ENCODE results near the gene USP32. TPM values are rescaled to one million over a fixed set of nuclear protein-coding genes. Genes with fewer than 3 reads are reported as not detected.

Gene USP32
- total RNA-seq, 1 donor from 2014 or later, result 39.1 TPM

- no peak for TF ChIP-seq CTCF (conservative IDR thresholded peaks at IDR 0.05)
- H3K36me3 Mint-ChIP-seq, result peaks cover 14% of the 10 kb centered on the region
- no peak for DNase-seq (ENCODE audit: extremely low spot score, unreplicated experiment)
- H3K4me1 Mint-ChIP-seq (ENCODE audit: unreplicated experiment), result peaks cover 4% of the 10 kb centered on the region
- no peaks in the 10 kb centered on the region for H3K9me3 Mint-ChIP-seq
- no peak overlapping the region for H3K4me3 Mint-ChIP-seq
- H3K27me3 Mint-ChIP-seq, result no peaks in the 10 kb centered on the region
- H3K27ac Mint-ChIP-seq, result no peak overlapping the region
Observed at GRCh38 chr17:60296177-60296576, 95.8 kb downstream of the USP32 start.

DNA sequence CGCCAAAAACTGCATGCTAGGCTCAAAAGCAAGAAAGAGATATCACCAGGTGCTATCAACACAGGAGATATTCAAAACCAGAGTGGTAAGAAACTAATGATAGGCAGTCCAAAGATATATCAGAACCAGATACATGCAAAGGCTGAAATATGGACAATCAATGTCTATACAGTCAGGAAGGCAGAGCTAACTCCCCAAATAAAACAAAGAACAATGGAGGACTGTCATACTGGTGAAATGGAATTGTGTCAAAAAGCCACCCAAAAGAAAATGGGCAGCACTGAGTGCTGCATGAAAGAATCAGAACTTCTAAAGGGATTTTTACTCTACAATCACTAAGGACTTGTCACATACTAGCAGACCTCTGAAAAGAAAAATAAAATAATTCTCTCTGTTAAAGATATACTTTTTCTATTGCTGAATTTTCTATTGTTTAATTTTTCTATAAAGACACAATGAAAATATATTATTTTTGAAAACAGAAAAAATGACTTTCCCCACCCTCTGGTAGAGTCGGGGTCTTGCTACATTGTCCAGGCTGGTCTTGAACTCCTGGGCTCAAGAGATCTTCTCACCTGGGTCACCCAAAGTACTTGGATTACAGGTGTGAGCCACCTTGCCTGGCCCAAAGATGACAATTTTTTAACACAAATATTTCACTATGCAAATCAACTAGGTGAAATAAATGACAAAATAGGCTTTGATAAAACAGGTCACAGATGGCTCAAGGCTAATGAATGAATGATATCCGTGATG, 98.2 kb downstream of the USP32 start:
- no peak for DNase-seq (ENCODE audit: extremely low spot score, unreplicated experiment)
- no peak overlapping the region for H3K27ac Mint-ChIP-seq
- H3K9me3 Mint-ChIP-seq, result no peaks in the 10 kb centered on the region
- H3K4me1 Mint-ChIP-seq (ENCODE audit: unreplicated experiment), result peaks cover 4% of the 10 kb centered on the region
- no peak overlapping the region for H3K4me3 Mint-ChIP-seq
- no peak for TF ChIP-seq CTCF (conservative IDR thresholded peaks at IDR 0.05)
- H3K36me3 Mint-ChIP-seq, result peaks cover 14% of the 10 kb centered on the region
- H3K27me3 Mint-ChIP-seq, result no peaks in the 10 kb centered on the region

DNA sequence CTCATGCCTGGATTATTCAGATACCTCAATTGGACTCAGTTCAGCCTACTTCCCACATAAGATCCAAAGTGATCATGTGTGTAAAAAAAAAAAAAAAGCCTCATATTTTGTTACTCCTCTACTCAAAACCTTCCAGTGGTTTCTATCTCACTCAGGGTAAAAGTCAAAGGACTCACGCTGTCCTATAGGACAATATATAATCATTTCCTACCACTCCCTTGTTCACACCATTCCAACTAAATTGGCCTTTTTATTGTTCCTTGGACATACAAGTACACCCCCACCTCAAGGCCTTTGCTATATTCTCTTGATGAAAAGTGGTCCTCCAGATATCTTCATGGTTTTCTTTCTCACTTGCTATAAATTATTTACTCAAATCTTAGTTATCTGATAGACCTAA, 99.2 kb downstream of the USP32 start:
- Mint-ChIP-seq H3K4me3 (no peak overlapping the region), H3K9me3 (no peaks in the 10 kb centered on the region), H3K36me3 (peaks cover 14% of the 10 kb centered on the region), H3K27ac (no peak overlapping the region), H3K4me1 (ENCODE audit: unreplicated experiment) (peaks cover 4% of the 10 kb centered on the region), H3K27me3 (no peaks in the 10 kb centered on the region)
- no peak for TF ChIP-seq CTCF (conservative IDR thresholded peaks at IDR 0.05)
- DNase-seq (ENCODE audit: extremely low spot score, unreplicated experiment), result no peak

- no peak overlapping the region for H3K27ac Mint-ChIP-seq
- no peaks in the 10 kb centered on the region for H3K27me3 Mint-ChIP-seq
- TF ChIP-seq CTCF (conservative IDR thresholded peaks at IDR 0.05), result no peak
- H3K9me3 Mint-ChIP-seq, result no peaks in the 10 kb centered on the region
- no peak overlapping the region for H3K4me3 Mint-ChIP-seq
- no peak for DNase-seq (ENCODE audit: extremely low spot score, unreplicated experiment)
- no peaks in the 10 kb centered on the region for H3K4me1 Mint-ChIP-seq (ENCODE audit: unreplicated experiment)
- H3K36me3 Mint-ChIP-seq, result peaks cover 8% of the 10 kb centered on the region
Observed at GRCh38 chr17:60284709-60285108, 107.2 kb downstream of the USP32 start.

DNA sequence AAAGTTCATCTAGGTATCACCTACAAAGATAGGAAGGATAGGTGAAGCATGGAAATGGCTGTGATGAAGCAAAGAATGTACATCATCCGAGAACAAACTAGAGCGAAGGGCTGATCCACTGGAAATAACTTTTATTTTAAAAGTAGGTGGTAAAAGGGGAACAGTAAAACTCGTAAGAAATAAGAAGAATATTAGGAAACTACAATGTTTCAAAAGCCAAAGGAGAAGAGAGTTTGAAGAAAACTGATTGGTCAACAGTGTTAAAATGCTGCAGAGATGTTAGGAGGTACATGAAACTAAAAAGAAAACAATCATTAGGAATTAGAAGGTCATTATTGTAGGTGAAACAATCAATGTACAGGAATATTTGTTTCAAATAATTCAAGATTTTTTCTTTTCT, 108.1 kb downstream of the USP32 start:
- H3K36me3 Mint-ChIP-seq, result peaks cover 8% of the 10 kb centered on the region
- H3K27ac Mint-ChIP-seq, result no peak overlapping the region
- H3K4me1 Mint-ChIP-seq (ENCODE audit: unreplicated experiment), result no peaks in the 10 kb centered on the region
- H3K4me3 Mint-ChIP-seq, result no peak overlapping the region
- no peaks in the 10 kb centered on the region for H3K27me3 Mint-ChIP-seq
- no peak for DNase-seq (ENCODE audit: extremely low spot score, unreplicated experiment)
- H3K9me3 Mint-ChIP-seq, result no peaks in the 10 kb centered on the region
- TF ChIP-seq CTCF (conservative IDR thresholded peaks at IDR 0.05), result no peak
